Pancreas (tissue), 10 donors: ENCODE measurements around the gene MPRIP. TPM values are rescaled to one million over a fixed set of nuclear protein-coding genes. Genes with fewer than 3 reads are reported as not detected.
A peak's percentile ranks its signal among the peaks of the same experiment; 100 is the strongest.

ENCODE experiments used
- ATAC-seq, 4 donors: fragments of 200-7000 bp; cut with Tn5 transposase; one replicate each; pipeline versions ENCODE4 v1.8.0 to v1.9.1; 2020; ENCODE audit warnings: mild to moderate bottlenecking in 4 of 4, moderate library complexity in 4 of 4
- DNase-seq, 6 donors: peaks; one replicate each; pipeline ENCODE4 v3.0.0-alpha.2; 2020
- FAIRE-seq: peaks from 2 replicates; lab custom pipeline; 2012; peaks lifted over from hg19 to GRCh38; lab: Jason Lieb, UNC
- H3K27ac ChIP-seq, 4 donors: fragments of 200-600 bp; sonication (generic); 1 replicate in 3 of 4; 2 replicates in 1 of 4; pipeline versions ENCODE4 v1.5.0 to v1.8.0; 2020
- H3K27me3 ChIP-seq, 4 donors: fragments of 200-600 bp; one replicate each; pipeline ENCODE4 v1.8.0; 2021
- H3K36me3 ChIP-seq, 3 donors: fragments of 200-600 bp; sonication (generic) in 1 of 3; one replicate each; pipeline versions ENCODE4 v1.5.0 to v1.8.0; 2020 to 2021
- H3K4me1 ChIP-seq, 3 donors: fragments of 200-600 bp; one replicate each; pipeline ENCODE4 v1.8.0; 2021
- H3K4me3 ChIP-seq, 4 donors: fragments of 200-600 bp; sonication (generic) in 2 of 4; one replicate each; pipeline versions ENCODE4 v1.5.0 to v1.8.0; 2020 to 2021
- H3K9me3 ChIP-seq, 4 donors: fragments of 200-600 bp; one replicate each; pipeline ENCODE4 v1.8.0; 2021
- WGBS, 2 donors: extraction: QIAGEN DNeasy Blood & Tissue Kit; methylation state at CpG; one replicate each; pipeline ENCODE4 v1.1.7; 2013; 5-methylcytosine and 5-hydroxymethylcytosine counted together
- intact Hi-C, 3 donors: fragments of 100-400 bp; cut with DNase I; formaldehyde crosslinking; loops; one replicate each; pipeline versions ENCODE4 v1.11.1 to v1.14.2; 2022
- polyA plus RNA-seq, 2 donors: library from polyadenylated mRNA; stranded (reverse); fragments of 200-250 nt; gene quantifications; one replicate each; pipeline ENCODE4 v1.2.3, GENCODE V29; 2013
- total RNA-seq, 6 donors: library from RNA; stranded (reverse); fragmentation: NEBNext Ultra II Directional in 4 of 6; extraction: Animal tissue kit (Norgen Biotek cat#: 25700) in 4 of 6; gene quantifications; one replicate each; pipeline versions ENCODE4 v1.2.1 to v1.2.4, GENCODE V29; 2021 to 2023
- TF ChIP-seq, protein P1 (sequence below), 4 donors: fragments of 200-600 bp; sonication (generic) in 3 of 4; IDR thresholded peaks; one replicate each; pipeline versions ENCODE4 v1.5.0 to v1.8.0; 2021; ENCODE audit warnings: antibody characterized with exemption in 4 of 4
- donor health status: healthy with polysubstance abuse.
- donor health status: DM: no; HTN: no; CAD: no; lungs with moderate emphysema.
- donor health status: DM: no; HTN: no; CAD: no.
- donor health status: control.
- donor health status: control.
- donor health status: Bipolar disorder and iron deficiency.
- donor health status: DM: yes; HTN: yes; CAD: no.
- donor health status: DM: no; HTN: no; CAD: no.
- donor health status: DM: no; HTN: no; CAD: no.
- donor health status: DM: yes; HTN: yes; CAD: no.

Gene MPRIP
- total and polyA plus RNA-seq, 8 donors, result 91.8 to 242 (median 107) TPM

DNA sequence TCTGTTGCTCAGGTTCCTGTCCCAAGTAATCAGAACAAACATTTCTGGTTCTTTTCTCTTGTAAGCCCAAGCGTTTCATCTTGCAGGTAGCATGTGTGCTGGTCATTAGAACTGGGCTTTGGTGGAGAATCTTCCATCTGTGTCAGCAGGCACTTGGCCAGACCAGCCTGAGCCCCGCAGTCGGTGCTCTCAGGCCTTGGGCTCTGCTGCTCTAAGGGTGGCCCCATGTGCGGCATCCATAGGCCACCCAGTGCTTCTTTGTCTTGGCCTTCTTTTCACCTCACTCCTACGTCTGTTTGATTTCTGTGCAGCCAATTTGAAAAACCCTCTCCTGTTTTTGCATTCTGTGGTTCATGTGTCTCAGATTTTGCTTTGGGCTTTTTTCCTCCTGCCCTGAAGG lies 112.3 kb downstream of the MPRIP start:
- TF ChIP-seq, protein P1, sequence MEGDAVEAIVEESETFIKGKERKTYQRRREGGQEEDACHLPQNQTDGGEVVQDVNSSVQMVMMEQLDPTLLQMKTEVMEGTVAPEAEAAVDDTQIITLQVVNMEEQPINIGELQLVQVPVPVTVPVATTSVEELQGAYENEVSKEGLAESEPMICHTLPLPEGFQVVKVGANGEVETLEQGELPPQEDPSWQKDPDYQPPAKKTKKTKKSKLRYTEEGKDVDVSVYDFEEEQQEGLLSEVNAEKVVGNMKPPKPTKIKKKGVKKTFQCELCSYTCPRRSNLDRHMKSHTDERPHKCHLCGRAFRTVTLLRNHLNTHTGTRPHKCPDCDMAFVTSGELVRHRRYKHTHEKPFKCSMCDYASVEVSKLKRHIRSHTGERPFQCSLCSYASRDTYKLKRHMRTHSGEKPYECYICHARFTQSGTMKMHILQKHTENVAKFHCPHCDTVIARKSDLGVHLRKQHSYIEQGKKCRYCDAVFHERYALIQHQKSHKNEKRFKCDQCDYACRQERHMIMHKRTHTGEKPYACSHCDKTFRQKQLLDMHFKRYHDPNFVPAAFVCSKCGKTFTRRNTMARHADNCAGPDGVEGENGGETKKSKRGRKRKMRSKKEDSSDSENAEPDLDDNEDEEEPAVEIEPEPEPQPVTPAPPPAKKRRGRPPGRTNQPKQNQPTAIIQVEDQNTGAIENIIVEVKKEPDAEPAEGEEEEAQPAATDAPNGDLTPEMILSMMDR (IDR thresholded peaks at IDR 0.05), result no peak
- Histone ChIP-seq H3K4me1 (peaks cover 0 to 4% (median 0%) of the 10 kb centered on the region in 3 donors), H3K27me3 (no peaks in the 10 kb centered on the region), H3K4me3 (no peak overlapping the region), H3K9me3 (no peaks in the 10 kb centered on the region), H3K36me3 (peaks cover 4 to 84% (median 29%) of the 10 kb centered on the region in 3 donors), H3K27ac (no peak overlapping the region)
- ATAC-seq (no peak), DNase-seq (peak in 1 of 6 donors; percentile 15), FAIRE-seq (no peak)
- intact Hi-C loops, result no loop called here
- WGBS, 2 donors, result 89 to 90% methylated on average over 5 of the region's 5 CpGs

DNA sequence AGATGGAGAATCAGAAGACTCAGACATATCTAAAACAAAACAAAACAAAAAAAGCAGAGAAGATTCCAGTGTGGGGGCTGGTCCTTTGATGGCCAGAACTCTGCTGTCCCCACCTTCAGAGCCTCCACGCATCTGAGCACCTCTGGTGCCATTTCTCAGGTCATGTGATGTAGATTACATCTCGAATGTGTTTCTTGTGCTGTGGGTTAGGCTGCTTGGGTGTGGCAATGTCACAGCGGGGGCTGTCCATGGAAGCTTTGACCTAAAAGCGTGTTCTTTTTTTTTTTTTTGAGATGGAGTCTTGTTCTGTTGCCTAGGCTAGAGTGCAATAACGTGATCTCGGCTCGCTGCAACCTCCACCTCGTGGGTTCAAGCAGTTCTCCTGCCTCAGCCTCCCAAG lies 112.7 kb downstream of the MPRIP start:
- H3K27ac ChIP-seq, result no peak overlapping the region
- intact Hi-C loops, result no loop called here
- no peak for ATAC-seq
- no peak overlapping the region for H3K4me3 ChIP-seq
- DNase-seq, result peak in 1 of 6 donors; percentile 6
- H3K27me3 ChIP-seq, result no peaks in the 10 kb centered on the region
- TF ChIP-seq, protein P1 (IDR thresholded peaks at IDR 0.05), result no peak
- H3K4me1 ChIP-seq, result peaks cover 0 to 4% (median 0%) of the 10 kb centered on the region in 3 donors
- 90 to 93% methylated on average over 8 of the region's 8 CpGs for WGBS, 2 donors
- peaks cover 4 to 86% (median 29%) of the 10 kb centered on the region in 3 donors for H3K36me3 ChIP-seq
- FAIRE-seq, result no peak
- H3K9me3 ChIP-seq, result no peaks in the 10 kb centered on the region

DNA sequence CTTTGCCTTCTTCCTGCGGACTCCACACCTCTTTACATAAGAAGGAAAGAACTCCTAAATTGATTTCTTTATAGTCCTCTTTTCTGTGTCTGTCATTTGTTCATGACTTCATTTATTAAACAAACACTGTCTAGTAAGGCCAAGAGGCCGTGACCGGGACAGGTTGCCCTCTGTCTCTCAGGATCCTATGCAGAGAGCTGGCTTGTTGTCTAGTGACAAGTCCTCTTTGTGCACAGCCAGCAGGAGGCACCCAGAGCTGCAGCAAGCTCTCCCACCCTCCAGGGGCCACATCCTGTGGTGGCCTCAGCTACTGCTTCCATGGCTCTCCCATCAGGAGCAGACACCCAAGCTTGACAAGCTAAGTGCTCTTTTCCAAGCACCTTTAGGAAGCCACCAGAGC lies 113.3 kb downstream of the MPRIP start:
- intact Hi-C loops, result no loop called here
- Histone ChIP-seq H3K9me3 (no peaks in the 10 kb centered on the region), H3K36me3 (peaks cover 4 to 87% (median 29%) of the 10 kb centered on the region in 3 donors), H3K4me3 (no peak overlapping the region), H3K4me1 (peaks cover 0 to 4% (median 0%) of the 10 kb centered on the region in 3 donors), H3K27ac (no peak overlapping the region), H3K27me3 (no peaks in the 10 kb centered on the region)
- ATAC-seq (no peak), DNase-seq (peak in 1 of 6 donors; percentile 21), FAIRE-seq (no peak)
- WGBS, 2 donors, result 88 to 90% methylated on average over 3 of the region's 3 CpGs
- TF ChIP-seq, protein P1 (IDR thresholded peaks at IDR 0.05), result no peak

DNA sequence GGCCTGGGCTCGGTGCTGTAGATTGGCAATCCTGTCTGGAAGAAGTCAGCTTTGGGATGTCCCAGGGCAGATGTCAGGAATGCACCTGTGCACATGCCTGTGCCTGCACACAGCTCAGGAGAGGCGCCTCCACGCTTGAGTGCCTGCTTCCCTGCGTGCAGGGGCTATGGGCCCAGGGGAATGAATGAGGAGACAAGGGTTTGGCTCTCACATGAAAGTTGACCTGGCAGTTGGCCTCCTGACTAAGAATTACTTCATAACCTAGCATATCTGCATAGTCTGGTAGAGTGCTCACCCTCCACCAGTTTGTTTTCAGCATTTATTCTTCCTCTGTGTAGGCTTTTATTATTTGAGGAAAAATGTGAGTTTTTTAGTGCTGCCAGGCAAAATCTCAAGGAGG lies 113.8 kb downstream of the MPRIP start:
- Histone ChIP-seq H3K36me3 (peaks cover 4 to 87% (median 30%) of the 10 kb centered on the region in 3 donors), H3K27ac (no peak overlapping the region), H3K4me3 (no peak overlapping the region), H3K27me3 (no peaks in the 10 kb centered on the region), H3K4me1 (peaks cover 0 to 4% (median 0%) of the 10 kb centered on the region in 3 donors), H3K9me3 (no peaks in the 10 kb centered on the region)
- intact Hi-C loops, result no loop called here
- TF ChIP-seq, protein P1 (IDR thresholded peaks at IDR 0.05), result no peak
- ATAC-seq (no peak), DNase-seq (no peak), FAIRE-seq (no peak)
- WGBS, 2 donors, result 85 to 95% methylated on average over 4 of the region's 4 CpGs

DNA sequence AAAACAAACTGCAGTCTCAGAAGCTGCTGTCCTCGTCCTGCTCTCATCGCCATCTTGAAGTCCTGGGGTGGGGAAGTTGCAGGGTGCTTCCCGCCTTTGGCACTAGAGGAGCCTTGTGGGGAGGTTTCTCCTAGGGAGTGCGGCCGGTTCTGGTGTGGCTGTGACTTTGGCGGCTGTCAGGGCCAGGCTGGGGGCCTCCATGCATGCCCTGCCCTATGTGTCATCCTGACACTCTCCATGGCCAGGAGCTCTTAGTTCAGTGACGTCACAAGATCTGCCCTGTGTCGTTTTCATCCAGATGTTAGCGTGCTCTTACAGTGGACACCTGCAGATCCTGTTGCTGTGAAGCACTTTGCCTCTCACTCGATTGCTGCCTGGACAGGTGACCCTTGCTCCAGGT lies 114.3 kb downstream of the MPRIP start:
- Histone ChIP-seq H3K4me1 (peaks cover 0 to 2% (median 0%) of the 10 kb centered on the region in 3 donors), H3K4me3 (no peak overlapping the region), H3K27ac (no peak overlapping the region), H3K27me3 (no peaks in the 10 kb centered on the region), H3K36me3 (peaks cover 4 to 86% (median 34%) of the 10 kb centered on the region in 3 donors), H3K9me3 (no peaks in the 10 kb centered on the region)
- TF ChIP-seq, protein P1 (IDR thresholded peaks at IDR 0.05), result no peak
- FAIRE-seq (no peak), DNase-seq (peak in 1 of 6 donors; percentile 31), ATAC-seq (no peak)
- intact Hi-C loops, result no loop called here
- 79 to 88% methylated on average over 10 of the region's 10 CpGs for WGBS, 2 donors
